SH-SY5Y (cell line): ENCODE measurements around the gene MARCHF10.

Experiments
- GATA2 ChIP-seq: IDR thresholded peaks from 2 replicates; pipeline ENCODE4 v1.6.1; 2011; ENCODE audit warnings: mild to moderate bottlenecking, low read depth, low read length
- GATA3 ChIP-seq: IDR thresholded peaks from 2 replicates; pipeline ENCODE4 v1.6.1; 2011; ENCODE audit warnings: low read depth, mild to moderate bottlenecking, low read length, moderate library complexity

GRCh38 chr17:62727916-62728672 lies 80.0 kb downstream of the MARCHF10 start:
- TF ChIP-seq GATA3, result no peak
- TF ChIP-seq GATA2, result no peak
